Stimulated activated CD4-positive, alpha-beta T cell treated with anti-CD3 and anti-CD28 coated beads, Interleukin-1b, Interleukin-23, amount 100 ng/mL, for 24 hours (primary cell): ENCODE measurements around the gene CROT.

Source experiments
- DNase-seq, 4 experiments: peaks; one replicate each; pipeline ENCODE4 v3.0.0-alpha.2; 2020; ENCODE audit warnings: low read depth in 4 of 4, low spot score in 1 of 4

CROT gene

GRCh38 chr7:87413029-87413428 is 67.6 kb downstream of the CROT start:
- DNase-seq, result no peak

GRCh38 chr7:87413951-87414793 is 68.7 kb downstream of the CROT start:
- no peak for DNase-seq

- DNase-seq, result no peak
Observed at GRCh38 chr7:87414794-87415188, 69.3 kb downstream of the CROT start.

- peak; percentile 38 to 55 (median 44) for DNase-seq
Observed at GRCh38 chr7:87416682-87417587, 71.5 kb downstream of the CROT start.

- no peak for DNase-seq
Observed at GRCh38 chr7:87420173-87420572, 74.7 kb downstream of the CROT start.

GRCh38 chr7:87424075-87424474 is 78.6 kb downstream of the CROT start:
- DNase-seq, result no peak

GRCh38 chr7:87426160-87426559 is 80.7 kb downstream of the CROT start:
- no peak for DNase-seq

GRCh38 chr7:87427288-87427687 is 81.8 kb downstream of the CROT start:
- DNase-seq, result no peak

- no peak for DNase-seq
Observed at GRCh38 chr7:87432536-87432935, 87.1 kb downstream of the CROT start.

GRCh38 chr7:87435546-87435945 is 90.1 kb downstream of the CROT start:
- no peak for DNase-seq

- DNase-seq, result no peak
Observed at GRCh38 chr7:87445897-87446296, 100.4 kb downstream of the CROT start.

- DNase-seq, result no peak
Observed at GRCh38 chr7:87447116-87447635, 101.7 kb downstream of the CROT start.

- DNase-seq, result no peak
Observed at GRCh38 chr7:87448388-87448787, 102.9 kb downstream of the CROT start.
